Fibroblast of lung (primary cell): ENCODE results near the gene IPP. TPM values are rescaled to one million over a fixed set of nuclear protein-coding genes. Genes with fewer than 3 reads are reported as not detected.

Experiments used
- DNase-seq, 2 donors: peaks; one replicate each; pipeline versions ENCODE4 v3.0.0 to v3.0.0-alpha.2; 2010; ENCODE audit warnings: low read depth in 2 of 2
- H2AFZ ChIP-seq: 2 replicates; pipeline ENCODE4 v1.5.1; 2012; ENCODE audit warnings: low read length, control low read depth, inconsistent platforms
- H3K27ac ChIP-seq: 2 replicates; pipeline ENCODE4 v1.5.1; 2011; ENCODE audit warnings: low read length, control low read depth; ENCODE audit not compliant: insufficient read depth
- H3K27me3 ChIP-seq: 2 replicates; pipeline ENCODE4 v1.5.1; 2011; ENCODE audit warnings: mild to moderate bottlenecking, low read length; ENCODE audit not compliant: control insufficient read depth, insufficient read depth
- H3K36me3 ChIP-seq: 2 replicates; pipeline ENCODE4 v1.5.1; 2011; ENCODE audit warnings: low read length; ENCODE audit not compliant: control insufficient read depth, insufficient read depth
- H3K4me1 ChIP-seq: 2 replicates; pipeline ENCODE4 v1.5.1; 2011; ENCODE audit warnings: low read length; ENCODE audit not compliant: control insufficient read depth, insufficient read depth; ENCODE audit errors: extremely low read depth
- H3K4me2 ChIP-seq: 2 replicates; pipeline ENCODE4 v1.5.1; 2011; ENCODE audit warnings: low read length, control low read depth; ENCODE audit not compliant: insufficient read depth; ENCODE audit errors: extremely low read depth
- H3K4me3 ChIP-seq, 4 experiments: fragments of 200-600 bp in 1 of 4; sonication (generic) in 1 of 4; replicated peaks in 1 of 4; 2 replicates each; pipeline ENCODE4 v1.5.1; 2011 to 2016; ENCODE audit warnings: low read length in 4 of 4, low read depth in 3 of 4, mild to moderate bottlenecking in 3 of 4, control low read depth in 2 of 4, inconsistent platforms in 1 of 4, mixed read lengths in 1 of 4; ENCODE audit not compliant: insufficient read depth in 1 of 4; ENCODE audit errors: control extremely low read depth in 1 of 4
- H3K79me2 ChIP-seq: 2 replicates; pipeline ENCODE4 v1.5.1; 2012; ENCODE audit warnings: mild to moderate bottlenecking, low read length, inconsistent platforms; ENCODE audit not compliant: control insufficient read depth, insufficient read depth
- H3K9ac ChIP-seq: 2 replicates; pipeline ENCODE4 v1.5.1; 2011; ENCODE audit warnings: mild to moderate bottlenecking, low read length, control low read depth; ENCODE audit not compliant: insufficient read depth
- H3K9me3 ChIP-seq: 2 replicates; pipeline ENCODE4 v1.5.1; 2012; ENCODE audit warnings: low read depth, low read length; ENCODE audit not compliant: control insufficient read depth, insufficient read depth
- H4K20me1 ChIP-seq: 2 replicates; pipeline ENCODE4 v1.5.1; 2011; ENCODE audit warnings: low read length; ENCODE audit not compliant: control insufficient read depth, insufficient read depth; ENCODE audit errors: extremely low read depth
- EZH2 ChIP-seq: IDR thresholded peaks from 2 replicates; pipeline ENCODE4 v1.5.1; 2012; ENCODE audit warnings: low read length, control low read depth, mild to moderate bottlenecking; ENCODE audit errors: missing control alignments
- polyA plus RNA-seq, 2 donors: library from polyadenylated mRNA; depleted of rRNA in 1 of 2; stranded (reverse) in 1 of 2; unstranded in 1 of 2; fragments of >200 nt; gene quantifications; 2 replicates each; pipeline ENCODE4 v1.2.1, GENCODE V29; 2011 to 2012; ENCODE audit warnings: missing spikeins in 1 of 2
- total RNA-seq: library from RNA; depleted of rRNA; stranded (reverse); fragments of >200 nt; gene quantifications from 2 replicates; pipeline ENCODE4 v1.2.1, GENCODE V29; 2014
- TF ChIP-seq, protein P1 (sequence below), 2 donors: IDR thresholded peaks in 1 of 2; conservative IDR thresholded peaks in 1 of 2; 1 replicate in 1 of 2; 2 replicates in 1 of 2; pipeline ENCODE4 v1.5.1; 2011 to 2012; ENCODE audit warnings: low read length in 2 of 2, control low read depth in 1 of 2, inconsistent platforms in 1 of 2, low read depth in 1 of 2, mild to moderate bottlenecking in 1 of 2

IPP gene
- total and polyA plus RNA-seq, 2 donors (not counting 1 experiment from before 2014, with no cell fraction given): 11.0 to 15.2 TPM

DNA sequence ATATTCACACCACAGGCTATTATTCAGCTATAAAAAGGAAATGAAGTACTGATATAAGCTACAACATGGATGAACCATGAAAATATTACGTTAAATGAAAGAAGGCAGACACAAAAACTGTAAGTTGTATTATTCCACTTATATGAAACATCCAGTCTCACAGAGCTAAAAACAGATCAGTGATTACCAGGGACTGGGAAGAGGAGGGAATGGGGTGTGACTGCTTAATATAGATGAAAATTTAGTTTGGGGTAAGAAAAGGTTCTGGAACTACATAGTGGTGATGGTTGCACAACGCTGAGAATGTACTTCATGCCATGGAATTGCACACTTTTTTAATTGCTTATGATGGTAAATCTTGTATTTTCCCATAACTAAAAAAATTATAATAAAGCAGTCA lies 83.6 kb downstream of the IPP start:
- Histone ChIP-seq H3K4me2 (no peak overlapping the region), H3K36me3 (no peaks in the 10 kb centered on the region), H3K9me3 (no peaks in the 10 kb centered on the region), H3K9ac (no peak overlapping the region), H3K27me3 (no peaks in the 10 kb centered on the region), H3K4me1 (peaks cover 12% of the 10 kb centered on the region), H3K4me3 (no peak overlapping the region), H4K20me1 (no peaks in the 10 kb centered on the region), H2AFZ (no peak overlapping the region), H3K79me2 (peaks cover 80% of the 10 kb centered on the region), H3K27ac (no peak overlapping the region)
- TF ChIP-seq EZH2: no peak
- TF ChIP-seq, protein P1, sequence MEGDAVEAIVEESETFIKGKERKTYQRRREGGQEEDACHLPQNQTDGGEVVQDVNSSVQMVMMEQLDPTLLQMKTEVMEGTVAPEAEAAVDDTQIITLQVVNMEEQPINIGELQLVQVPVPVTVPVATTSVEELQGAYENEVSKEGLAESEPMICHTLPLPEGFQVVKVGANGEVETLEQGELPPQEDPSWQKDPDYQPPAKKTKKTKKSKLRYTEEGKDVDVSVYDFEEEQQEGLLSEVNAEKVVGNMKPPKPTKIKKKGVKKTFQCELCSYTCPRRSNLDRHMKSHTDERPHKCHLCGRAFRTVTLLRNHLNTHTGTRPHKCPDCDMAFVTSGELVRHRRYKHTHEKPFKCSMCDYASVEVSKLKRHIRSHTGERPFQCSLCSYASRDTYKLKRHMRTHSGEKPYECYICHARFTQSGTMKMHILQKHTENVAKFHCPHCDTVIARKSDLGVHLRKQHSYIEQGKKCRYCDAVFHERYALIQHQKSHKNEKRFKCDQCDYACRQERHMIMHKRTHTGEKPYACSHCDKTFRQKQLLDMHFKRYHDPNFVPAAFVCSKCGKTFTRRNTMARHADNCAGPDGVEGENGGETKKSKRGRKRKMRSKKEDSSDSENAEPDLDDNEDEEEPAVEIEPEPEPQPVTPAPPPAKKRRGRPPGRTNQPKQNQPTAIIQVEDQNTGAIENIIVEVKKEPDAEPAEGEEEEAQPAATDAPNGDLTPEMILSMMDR (conservative IDR thresholded peaks at IDR 0.05 in 1 of 2, IDR thresholded peaks at IDR 0.05 in 1 of 2; ENCODE audit: low read depth in 1 of 2, low read length in 2 of 2): no peak
- no peak for DNase-seq

- H3K4me2 ChIP-seq: no peak overlapping the region
- DNase-seq: no peak
- H3K9ac ChIP-seq: no peak overlapping the region
- peaks cover 32% of the 10 kb centered on the region for H3K79me2 ChIP-seq
- no peaks in the 10 kb centered on the region for H3K9me3 ChIP-seq
- TF ChIP-seq, protein P1 (conservative IDR thresholded peaks at IDR 0.05 in 1 of 2, IDR thresholded peaks at IDR 0.05 in 1 of 2; ENCODE audit: low read depth in 1 of 2, low read length in 2 of 2): no peak
- no peak for TF ChIP-seq EZH2
- H3K27me3 ChIP-seq: no peaks in the 10 kb centered on the region
- no peak overlapping the region for H3K4me3 ChIP-seq
- no peak overlapping the region for H3K27ac ChIP-seq
- H2AFZ ChIP-seq: no peak overlapping the region
- H4K20me1 ChIP-seq: no peaks in the 10 kb centered on the region
- peaks cover 9% of the 10 kb centered on the region for H3K36me3 ChIP-seq
- no peaks in the 10 kb centered on the region for H3K4me1 ChIP-seq
Observed at GRCh38 chr1:45660336-45660735, 90.1 kb downstream of the IPP start.

DNA sequence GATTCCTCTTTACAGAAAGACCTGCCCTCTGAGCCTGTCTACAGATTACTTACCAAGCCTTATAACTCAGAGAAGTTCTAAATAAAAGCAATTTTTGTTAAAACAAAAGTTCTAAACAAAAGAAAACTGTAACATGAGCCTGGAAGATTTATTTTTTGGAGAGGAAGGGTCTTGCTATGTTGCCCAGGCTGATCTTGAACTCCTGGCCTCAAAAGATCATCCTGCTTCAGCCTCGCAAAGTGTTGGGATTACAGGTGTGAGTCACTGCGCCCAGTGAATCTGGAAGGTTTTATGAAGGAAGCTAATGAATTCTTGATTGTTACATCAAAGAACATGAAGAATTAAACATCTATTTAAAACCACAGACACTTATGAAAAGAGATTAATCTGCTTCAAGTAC lies 91.2 kb downstream of the IPP start:
- no peak overlapping the region for H2AFZ ChIP-seq

More for the DNA sequence above, 91.2 kb downstream of the IPP start:
- H3K9me3 ChIP-seq: no peaks in the 10 kb centered on the region
- H3K36me3 ChIP-seq: peaks cover 11% of the 10 kb centered on the region
- H3K27ac ChIP-seq: no peak overlapping the region
- no peaks in the 10 kb centered on the region for H3K27me3 ChIP-seq
- no peaks in the 10 kb centered on the region for H4K20me1 ChIP-seq
- no peak for TF ChIP-seq EZH2
- TF ChIP-seq, protein P1 (conservative IDR thresholded peaks at IDR 0.05 in 1 of 2, IDR thresholded peaks at IDR 0.05 in 1 of 2; ENCODE audit: low read depth in 1 of 2, low read length in 2 of 2): no peak
- peaks cover 21% of the 10 kb centered on the region for H3K79me2 ChIP-seq
- no peak overlapping the region for H3K4me2 ChIP-seq
- no peak for DNase-seq
- H3K9ac ChIP-seq: no peak overlapping the region
- H3K4me1 ChIP-seq: no peaks in the 10 kb centered on the region
- H3K4me3 ChIP-seq: no peak overlapping the region
